Calu3 (cell line): Measurements from ENCODE around the gene ACAD8. TPM values are rescaled to one million over a fixed set of nuclear protein-coding genes. Genes with fewer than 3 reads are reported as not detected.

Source experiments
- BruUV-seq: library from RNA; stranded (reverse); fragments of 400-500 nt; replicated peaks from 2 replicates; lab custom pipeline; 2021; lab: Mats Ljungman, UMichigan
- CTCF ChIA-PET: fragments of 300-600 bp; sonication (Branson Sonifier 250); formaldehyde crosslinking; loops from one replicate; lab custom pipeline; 2022; ENCODE audit warnings: antibody characterized with exemption; lab: Charles Lee
- DNase-seq: peaks from one replicate; pipeline ENCODE4 v3.0.0; 2022
- H3K27ac Mint-ChIP-seq: one replicate; pipeline ENCODE4 v1.8.0; 2022; ENCODE audit warnings: mixed read lengths; ENCODE audit not compliant: unreplicated experiment
- H3K27me3 Mint-ChIP-seq: one replicate; pipeline ENCODE4 v1.8.0; 2022; ENCODE audit warnings: mixed read lengths; ENCODE audit not compliant: unreplicated experiment
- H3K36me3 Mint-ChIP-seq: one replicate; pipeline ENCODE4 v1.8.0; 2022; ENCODE audit warnings: mild to moderate bottlenecking, moderate library complexity, mixed read lengths; ENCODE audit not compliant: insufficient read depth, unreplicated experiment
- H3K4me1 Mint-ChIP-seq: one replicate; pipeline ENCODE4 v1.8.0; 2022; ENCODE audit warnings: mild to moderate bottlenecking, low read depth, mixed read lengths; ENCODE audit not compliant: unreplicated experiment
- H3K4me3 Mint-ChIP-seq: one replicate; pipeline ENCODE4 v1.8.0; 2022; ENCODE audit warnings: mild to moderate bottlenecking, low read depth, moderate library complexity, mixed read lengths; ENCODE audit not compliant: unreplicated experiment
- H3K9me3 Mint-ChIP-seq: one replicate; pipeline ENCODE4 v1.8.0; 2022; ENCODE audit warnings: low read depth, mixed read lengths; ENCODE audit not compliant: unreplicated experiment
- CTCF ChIP-seq: fragments of 200-600 bp; IDR thresholded peaks from one replicate; pipeline ENCODE4 v1.8.0; 2022; ENCODE audit warnings: antibody characterized with exemption; ENCODE audit not compliant: unreplicated experiment
- intact Hi-C: fragments of 100-400 bp; cut with micrococcal nuclease; formaldehyde crosslinking; loops from one replicate; pipeline ENCODE4 v1.10.0; 2022; ENCODE audit not compliant: unreplicated experiment
- total RNA-seq: library from RNA; stranded (reverse); gene quantifications from 2 replicates; pipeline ENCODE4 v1.2.3, GENCODE V29; 2022

Gene ACAD8
- total RNA-seq, 1 experiment from 2014 or later: 21.0 TPM

- H3K4me1 Mint-ChIP-seq: peaks cover 10% of the 10 kb centered on the region
- no TSS peak for BruUV-seq
- no peaks in the 10 kb centered on the region for H3K36me3 Mint-ChIP-seq
- peak; percentile 57 for DNase-seq
- intact Hi-C loops: loop anchor here (10.0 kb wide), 1 partner anchor 313 kb away; no protein-coding TSS in a partner anchor
- H3K27ac Mint-ChIP-seq: no peak overlapping the region
- CTCF ChIA-PET: interaction anchor here (0.8 to 1.2 kb wide), 3 partner anchors 8 to 318 kb away, joined by 3 to 4 read pairs (median 3); partner anchors contain the start of gene ACAD8
- H3K9me3 Mint-ChIP-seq: no peaks in the 10 kb centered on the region
- H3K27me3 Mint-ChIP-seq: no peaks in the 10 kb centered on the region
- peak; percentile 47 for TF ChIP-seq CTCF
- H3K4me3 Mint-ChIP-seq: no peak overlapping the region
Measured at GRCh38 chr11:134261626-134262488, 8.5 kb downstream of the ACAD8 start.

- CTCF ChIA-PET: no interaction called here
- peaks cover 29% of the 10 kb centered on the region for H3K4me1 Mint-ChIP-seq
- no peaks in the 10 kb centered on the region for H3K9me3 Mint-ChIP-seq
- H3K27me3 Mint-ChIP-seq: peaks cover 5% of the 10 kb centered on the region
- DNase-seq: no peak
- intact Hi-C loops: loop anchor here (10.0 kb wide), 1 partner anchor 310 kb away; no protein-coding TSS in a partner anchor
- no peaks in the 10 kb centered on the region for H3K36me3 Mint-ChIP-seq
- BruUV-seq: no TSS peak
- H3K27ac Mint-ChIP-seq: no peak overlapping the region
- H3K4me3 Mint-ChIP-seq: no peak overlapping the region
- TF ChIP-seq CTCF: no peak
Measured at GRCh38 chr11:134264966-134265764, 11.8 kb downstream of the ACAD8 start.

GRCh38 chr11:134266440-134266839 is 13.1 kb downstream of the ACAD8 start:
- H3K27me3 Mint-ChIP-seq: peaks cover 18% of the 10 kb centered on the region
- no peak for DNase-seq
- no peaks in the 10 kb centered on the region for H3K36me3 Mint-ChIP-seq
- CTCF ChIA-PET: no interaction called here
- no peaks in the 10 kb centered on the region for H3K9me3 Mint-ChIP-seq
- no peak overlapping the region for H3K4me3 Mint-ChIP-seq
- no TSS peak for BruUV-seq
- no peak overlapping the region for H3K27ac Mint-ChIP-seq
- H3K4me1 Mint-ChIP-seq: peaks cover 35% of the 10 kb centered on the region
- no peak for TF ChIP-seq CTCF
- intact Hi-C loops: loop anchor here (10.0 kb wide), 1 partner anchor 308 kb away; no protein-coding TSS in a partner anchor

GRCh38 chr11:134266841-134267251 is 13.5 kb downstream of the ACAD8 start:
- no peak for DNase-seq
- Mint-ChIP-seq H3K36me3 (no peaks in the 10 kb centered on the region), H3K4me3 (no peak overlapping the region), H3K27me3 (peaks cover 22% of the 10 kb centered on the region), H3K9me3 (no peaks in the 10 kb centered on the region), H3K4me1 (peaks cover 35% of the 10 kb centered on the region), H3K27ac (no peak overlapping the region)
- CTCF ChIA-PET: no interaction called here
- intact Hi-C loops: loop anchor here (10.0 kb wide), 1 partner anchor 308 kb away; no protein-coding TSS in a partner anchor
- no peak for TF ChIP-seq CTCF
- no TSS peak for BruUV-seq
